HCT116 (cell line): Measurements from ENCODE around the gene WDR37. TPM values are rescaled to one million over a fixed set of nuclear protein-coding genes. Genes with fewer than 3 reads are reported as not detected.

Experiments
- ATAC-seq: fragments of 200-7000 bp; cut with Tn5 transposase; 2 replicates; pipeline ENCODE4 v1.9.1; 2020; ENCODE audit warnings: mild to moderate bottlenecking, moderate library complexity
- BruUV-seq: library from RNA; stranded (reverse); fragments of 400-500 nt; replicated peaks from 2 replicates; lab custom pipeline; 2021; lab: Mats Ljungman, UMichigan
- CTCF ChIA-PET: fragments of 300-600 bp; sonication (Branson Sonifier 250); formaldehyde crosslinking; loops from one replicate; lab custom pipeline; 2021; ENCODE audit warnings: antibody characterized with exemption; lab: Charles Lee
- POLR2A ChIA-PET: fragments of 300-600, 350-600 bp; sonication (Branson Sonifier 250); formaldehyde crosslinking; loops from one replicate; lab custom pipeline; 2021; ENCODE audit warnings: antibody characterized with exemption; lab: Charles Lee
- RAD21 ChIA-PET, 2 experiments: fragments of 300-600 bp; sonication (Branson Sonifier 250); formaldehyde crosslinking; loops; one replicate each; lab custom pipeline; 2023; ENCODE audit warnings: low total read pairs in 2 of 2; ENCODE audit not compliant: uncharacterized antibody in 2 of 2, unreplicated experiment in 2 of 2, low non-redundant PET in 1 of 2; lab: Charles Lee
- DNase-seq: peaks from one replicate; pipeline ENCODE4 v3.0.0-alpha.2; 2010; ENCODE audit warnings: low read depth, low spot score
- H2AFZ ChIP-seq: fragments of 200-600 bp; shearing (Covaris generic), sonication (generic); 2 replicates; pipeline ENCODE4 v1.6.1; 2017; ENCODE audit warnings: low read depth, mixed run types, mixed read lengths, antibody characterized with exemption, low read length; ENCODE audit not compliant: poor library complexity, severe bottlenecking
- H3K27ac ChIP-seq: 2 replicates; pipeline ENCODE4 v1.5.1; 2012; ENCODE audit warnings: low read depth, low read length
- H3K27me3 ChIP-seq: fragments of 200-600 bp; sonication (generic); 2 replicates; pipeline ENCODE4 v1.6.1; 2016; ENCODE audit warnings: mixed run types, low read length, mixed read lengths; ENCODE audit not compliant: insufficient read depth
- H3K36me3 ChIP-seq, 2 experiments: fragments of 200-500 bp in 1 of 2; fragments of 200-600 bp in 1 of 2; sonication (Bioruptor generic) in 1 of 2; sonication (generic) in 1 of 2; 2 replicates each; pipeline versions ENCODE4 v1.5.1 to v1.6.1; 2014 to 2016; ENCODE audit warnings: low read length in 2 of 2, inconsistent platforms in 1 of 2, mixed read lengths in 1 of 2, mixed run types in 1 of 2; ENCODE audit not compliant: insufficient read depth in 2 of 2, control insufficient read depth in 1 of 2
- H3K4me1 ChIP-seq, 2 experiments: fragments of 200-600 bp in 1 of 2; sonication (generic) in 1 of 2; 2 replicates each; pipeline versions ENCODE4 v1.5.1 to v1.6.1; 2012 to 2017; ENCODE audit warnings: low read length in 2 of 2, inconsistent platforms in 1 of 2, mild to moderate bottlenecking in 1 of 2, mixed read lengths in 1 of 2, mixed run types in 1 of 2, moderate library complexity in 1 of 2; ENCODE audit not compliant: insufficient read depth in 2 of 2, control insufficient read depth in 1 of 2
- H3K4me2 ChIP-seq: fragments of 200-600 bp; sonication (generic); 2 replicates; pipeline ENCODE4 v1.6.1; 2017; ENCODE audit warnings: mixed run types, low read length, mixed read lengths
- H3K4me3 ChIP-seq, 2 experiments: fragments of 200-600 bp in 1 of 2; sonication (generic) in 1 of 2; replicated peaks in 1 of 2; 2 replicates each; pipeline ENCODE4 v1.5.1; 2011 to 2016; ENCODE audit warnings: low read length in 2 of 2, control low read depth in 1 of 2, low read depth in 1 of 2, mild to moderate bottlenecking in 1 of 2, mixed read lengths in 1 of 2, mixed run types in 1 of 2
- H3K79me2 ChIP-seq: fragments of 200-600 bp; sonication (generic); 2 replicates; pipeline ENCODE4 v1.6.1; 2017; ENCODE audit warnings: mild to moderate bottlenecking, mixed run types, low read length, moderate library complexity, mixed read lengths; ENCODE audit not compliant: insufficient read depth
- H3K9ac ChIP-seq: fragments of 200-600 bp; sonication (generic); 2 replicates; pipeline ENCODE4 v1.6.1; 2016; ENCODE audit warnings: low read length, mixed read lengths
- H3K9me2 ChIP-seq: fragments of 200-600 bp; sonication (generic), shearing (Covaris generic); 2 replicates; pipeline ENCODE4 v1.6.1; 2017; ENCODE audit warnings: mixed run types, mild to moderate bottlenecking, moderate library complexity; ENCODE audit not compliant: insufficient read depth
- H3K9me3 ChIP-seq, 2 experiments: fragments of 200-500 bp in 1 of 2; fragments of 200-600 bp in 1 of 2; sonication (Bioruptor generic) in 1 of 2; sonication (generic) in 1 of 2; 2 replicates each; pipeline ENCODE4 v1.6.1; 2014 to 2017; ENCODE audit warnings: low read length in 2 of 2, mixed read lengths in 2 of 2, inconsistent platforms in 1 of 2, low read depth in 1 of 2, mild to moderate bottlenecking in 1 of 2, mixed run types in 1 of 2, moderate library complexity in 1 of 2; ENCODE audit not compliant: control insufficient read depth in 1 of 2, insufficient read depth in 1 of 2
- H4K20me1 ChIP-seq: fragments of 200-600 bp; sonication (generic), shearing (Covaris generic); 2 replicates; pipeline ENCODE4 v1.6.1; 2017; ENCODE audit warnings: mixed run types, mild to moderate bottlenecking, moderate library complexity; ENCODE audit not compliant: insufficient read depth
- CBX3 ChIP-seq: IDR thresholded peaks from 2 replicates; pipeline ENCODE4 v1.6.1; 2012; ENCODE audit warnings: low read depth
- CEBPB ChIP-seq: IDR thresholded peaks from 2 replicates; pipeline ENCODE4 v1.6.1; 2012; ENCODE audit warnings: low read depth
- CTCF ChIP-seq, 3 experiments: fragments of 200-600 bp in 1 of 3; sonication (generic) in 1 of 3; IDR thresholded peaks in 2 of 3; conservative IDR thresholded peaks in 1 of 3; 2 replicates each; pipeline ENCODE4 v1.5.1; 2012 to 2017; ENCODE audit warnings: low read depth in 2 of 3, low read length in 2 of 3, antibody characterized with exemption in 1 of 3, borderline replicate concordance in 1 of 3, control low read depth in 1 of 3, mild to moderate bottlenecking in 1 of 3, mixed read lengths in 1 of 3, mixed run types in 1 of 3, moderate library complexity in 1 of 3; ENCODE audit not compliant: insufficient read depth in 1 of 3
- EGR1 ChIP-seq: IDR thresholded peaks from 2 replicates; pipeline ENCODE4 v1.6.1; 2012; ENCODE audit warnings: low read depth
- ELF1 ChIP-seq: IDR thresholded peaks from 2 replicates; pipeline ENCODE4 v1.6.1; 2012; ENCODE audit warnings: low read depth, borderline replicate concordance
- EZH2 ChIP-seq: fragments of 200-600 bp; sonication (generic); IDR thresholded peaks from 2 replicates; pipeline ENCODE4 v1.6.1; 2017; ENCODE audit warnings: antibody characterized with exemption, mixed run types
- MAX ChIP-seq: IDR thresholded peaks from 2 replicates; pipeline ENCODE4 v1.6.1; 2012
- RAD21 ChIP-seq: IDR thresholded peaks from 2 replicates; pipeline ENCODE4 v1.6.1; 2012; ENCODE audit warnings: low read depth, mild to moderate bottlenecking
- REST ChIP-seq: IDR thresholded peaks from 2 replicates; pipeline ENCODE4 v1.6.1; 2012; ENCODE audit warnings: low read depth
- SIN3A ChIP-seq: IDR thresholded peaks from 2 replicates; pipeline ENCODE4 v1.6.1; 2012; ENCODE audit warnings: low read depth
- SP1 ChIP-seq: IDR thresholded peaks from 2 replicates; pipeline ENCODE4 v1.6.1; 2012; ENCODE audit warnings: low read depth
- SRF ChIP-seq: IDR thresholded peaks from 2 replicates; pipeline ENCODE4 v1.6.1; 2012; ENCODE audit warnings: low read depth
- ZNF274 ChIP-seq: fragments of 200-500 bp; sonication (Bioruptor generic); IDR thresholded peaks from 2 replicates; pipeline ENCODE4 v1.6.1; 2014; ENCODE audit warnings: mild to moderate bottlenecking, low read depth, low read length, inconsistent platforms
- intact Hi-C: fragments of 100-400 bp; cut with micrococcal nuclease; formaldehyde crosslinking; loops from 2 replicates; pipeline ENCODE4 v1.10.0; 2022
- total RNA-seq: library from RNA; stranded (reverse); gene quantifications from one replicate; pipeline ENCODE4 v1.2.1, GENCODE V29; 2021; ENCODE audit not compliant: unreplicated experiment

WDR37 gene
- total RNA-seq, 1 experiment from 2014 or later = 9.1 TPM

- Histone ChIP-seq H3K9ac (no peak overlapping the region), H3K27ac (no peak overlapping the region), H3K4me2 (no peak overlapping the region), H3K9me2 (no peaks in the 10 kb centered on the region)
- DNase-seq = no peak
- no peak for ATAC-seq
- TF ChIP-seq ELF1 (no peak), CEBPB (no peak), EZH2 (no peak), RAD21 (no peak), SIN3A (no peak), MAX (no peak), CBX3 (no peak), EGR1 (no peak), REST (no peak), SRF (no peak), SP1 (no peak), ZNF274 (no peak), CTCF (IDR thresholded peaks at IDR 0.05 in 2 of 3, conservative IDR thresholded peaks at IDR 0.05 in 1 of 3; ENCODE audit: borderline replicate concordance in 1 of 3, insufficient read depth in 1 of 3, low read depth in 2 of 3, low read length in 2 of 3) (no peak)
- TF ChIP-seq, all 23 proteins: peak for 0
- Histone ChIP-seq H3K36me3 (no peaks in the 10 kb centered on the region), H3K4me3 (no peak overlapping the region), H3K9me3 (no peaks in the 10 kb centered on the region), H4K20me1 (no peaks in the 10 kb centered on the region), H3K27me3 (peaks cover 3% of the 10 kb centered on the region; the same call in 1 of the 2 replicates), H3K4me1 (no peaks in the 10 kb centered on the region), H3K79me2 (no peaks in the 10 kb centered on the region), H2AFZ (no peak overlapping the region)
- ChIA-PET POLR2A (no interaction called here), CTCF (no interaction called here), RAD21 (no interaction called here)
- intact Hi-C loops = no loop called here
- no TSS peak for BruUV-seq
These were observed 100.4 kb downstream of the WDR37 start for GRCh38 chr10:1156616-1156886.
